Central memory CD8-positive, alpha-beta T cell (primary cell): Measurements from ENCODE around the gene C2orf49.

Experiments used
- ATAC-seq: fragments of 150-1000 bp; cut with Tn5 transposase; replicated peaks from 2 replicates; pipeline ENCODE4 v1.10.0; 2022; ENCODE audit warnings: mild to moderate bottlenecking, moderate FRiP score, moderate number of reproducible peaks; ENCODE audit not compliant: poor library complexity, severe bottlenecking; ENCODE audit errors: extremely low read depth
- DNase-seq, 2 donors: peaks; one replicate each; pipeline ENCODE4 v3.0.0; 2021; ENCODE audit warnings: low spot score in 2 of 2
- H3K27ac Mint-ChIP-seq: one replicate; pipeline ENCODE4 v1.8.0; 2022; ENCODE audit warnings: low read depth, mild to moderate bottlenecking, moderate library complexity, mixed read lengths
- H3K27me3 Mint-ChIP-seq: one replicate; pipeline ENCODE4 v1.8.0; 2022; ENCODE audit warnings: mixed read lengths
- H3K36me3 Mint-ChIP-seq: one replicate; pipeline ENCODE4 v1.8.0; 2022; ENCODE audit warnings: mild to moderate bottlenecking, moderate library complexity, mixed read lengths; ENCODE audit not compliant: insufficient read depth
- H3K4me1 Mint-ChIP-seq: one replicate; pipeline ENCODE4 v1.8.0; 2022; ENCODE audit warnings: mixed read lengths
- H3K4me3 Mint-ChIP-seq: one replicate; pipeline ENCODE4 v1.8.0; 2022; ENCODE audit warnings: mild to moderate bottlenecking, moderate library complexity, mixed read lengths
- H3K9me3 Mint-ChIP-seq: one replicate; pipeline ENCODE4 v1.8.0; 2022; ENCODE audit warnings: mixed read lengths

The C2orf49 gene

DNA sequence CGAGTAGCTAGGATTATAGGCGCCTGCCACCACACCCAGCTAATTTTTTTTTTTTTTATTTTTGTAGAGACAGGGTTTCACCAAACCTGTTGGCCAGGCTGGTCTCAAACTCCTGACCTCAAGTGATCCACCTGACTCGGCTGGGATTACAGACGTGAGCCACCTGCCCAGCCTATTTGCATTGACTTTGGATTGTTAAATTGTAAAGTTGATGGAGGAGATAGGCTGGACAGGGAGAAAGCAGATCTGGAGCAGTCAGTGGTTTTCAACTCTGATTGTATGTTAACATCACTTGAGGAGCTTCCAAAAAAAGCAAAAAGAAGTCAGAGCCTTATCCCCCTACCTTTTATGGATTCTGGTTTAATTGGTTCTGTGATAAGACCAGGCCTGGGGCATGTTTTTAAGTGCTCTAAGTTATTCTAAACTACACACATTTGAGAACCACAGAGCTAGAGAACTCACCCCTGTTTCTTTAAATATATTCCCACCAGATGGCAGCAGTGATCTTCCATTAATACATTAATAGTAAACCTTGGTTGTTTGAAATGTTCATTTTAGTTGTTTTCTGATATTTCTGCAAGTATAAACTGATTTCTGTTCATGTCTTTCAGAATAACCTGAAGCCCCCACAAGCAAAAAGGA lies 7.5 kb downstream of the C2orf49 start:
- H3K4me3 Mint-ChIP-seq, result no peak overlapping the region
- no peak for DNase-seq
- no peak overlapping the region for H3K27ac Mint-ChIP-seq
- ATAC-seq, result no peak
- H3K9me3 Mint-ChIP-seq, result no peaks in the 10 kb centered on the region
- no peaks in the 10 kb centered on the region for H3K27me3 Mint-ChIP-seq
- peaks cover 9% of the 10 kb centered on the region for H3K4me1 Mint-ChIP-seq
- peaks cover 56% of the 10 kb centered on the region for H3K36me3 Mint-ChIP-seq

DNA sequence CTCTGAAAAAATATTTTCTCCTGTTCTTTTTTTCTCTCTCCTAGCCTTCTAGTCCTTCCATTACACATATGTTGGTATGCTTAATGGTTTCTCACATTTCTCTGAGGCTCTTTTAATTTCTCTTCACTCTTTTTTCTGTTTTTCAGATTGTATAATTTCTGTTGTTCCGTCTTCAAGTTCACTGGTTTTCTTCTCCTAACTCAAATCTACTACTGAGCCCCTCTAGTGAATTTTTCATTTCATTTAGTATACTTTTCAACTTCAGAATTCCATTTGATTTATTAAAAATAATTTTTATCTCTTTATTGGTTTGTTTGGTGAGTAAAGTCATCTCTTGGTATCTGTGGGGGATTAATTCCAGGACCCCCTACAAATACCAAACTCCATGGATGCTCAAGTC lies 19.8 kb downstream of the C2orf49 start:
- peaks cover 28% of the 10 kb centered on the region for H3K36me3 Mint-ChIP-seq
- H3K27ac Mint-ChIP-seq, result peak overlapping the region; percentile 5
- no peak overlapping the region for H3K4me3 Mint-ChIP-seq

DNA sequence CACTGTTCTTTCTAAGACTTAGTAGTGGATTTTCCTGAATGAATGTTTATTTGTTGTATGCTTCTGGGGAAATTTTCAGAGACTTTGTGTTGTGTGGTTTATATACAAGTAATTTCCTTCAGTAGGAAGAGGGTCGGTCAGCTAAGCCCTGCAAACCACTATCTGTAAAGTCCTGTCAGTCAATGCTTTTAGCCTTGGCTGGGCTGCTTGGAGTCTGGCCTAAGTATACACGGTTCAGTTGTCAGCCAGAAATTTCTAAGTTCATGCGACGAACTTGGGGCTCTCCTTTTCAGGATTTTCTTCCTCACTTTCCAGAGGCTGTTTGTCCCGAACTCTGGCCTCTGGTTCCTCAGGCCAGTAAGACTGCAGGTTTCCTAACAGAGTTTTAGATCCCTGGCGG lies 21.3 kb downstream of the C2orf49 start:
- Mint-ChIP-seq H3K4me3 (no peak overlapping the region), H3K27me3 (no peaks in the 10 kb centered on the region), H3K36me3 (peaks cover 24% of the 10 kb centered on the region), H3K9me3 (peaks cover 12% of the 10 kb centered on the region), H3K27ac (no peak overlapping the region), H3K4me1 (peaks cover 12% of the 10 kb centered on the region)
- ATAC-seq (no peak), DNase-seq (no peak)

More for the DNA sequence above, 19.8 kb downstream of the C2orf49 start:
- Mint-ChIP-seq H3K9me3 (peaks cover 12% of the 10 kb centered on the region), H3K27me3 (no peaks in the 10 kb centered on the region), H3K4me1 (peaks cover 12% of the 10 kb centered on the region)
- no peak for ATAC-seq
- no peak for DNase-seq

DNA sequence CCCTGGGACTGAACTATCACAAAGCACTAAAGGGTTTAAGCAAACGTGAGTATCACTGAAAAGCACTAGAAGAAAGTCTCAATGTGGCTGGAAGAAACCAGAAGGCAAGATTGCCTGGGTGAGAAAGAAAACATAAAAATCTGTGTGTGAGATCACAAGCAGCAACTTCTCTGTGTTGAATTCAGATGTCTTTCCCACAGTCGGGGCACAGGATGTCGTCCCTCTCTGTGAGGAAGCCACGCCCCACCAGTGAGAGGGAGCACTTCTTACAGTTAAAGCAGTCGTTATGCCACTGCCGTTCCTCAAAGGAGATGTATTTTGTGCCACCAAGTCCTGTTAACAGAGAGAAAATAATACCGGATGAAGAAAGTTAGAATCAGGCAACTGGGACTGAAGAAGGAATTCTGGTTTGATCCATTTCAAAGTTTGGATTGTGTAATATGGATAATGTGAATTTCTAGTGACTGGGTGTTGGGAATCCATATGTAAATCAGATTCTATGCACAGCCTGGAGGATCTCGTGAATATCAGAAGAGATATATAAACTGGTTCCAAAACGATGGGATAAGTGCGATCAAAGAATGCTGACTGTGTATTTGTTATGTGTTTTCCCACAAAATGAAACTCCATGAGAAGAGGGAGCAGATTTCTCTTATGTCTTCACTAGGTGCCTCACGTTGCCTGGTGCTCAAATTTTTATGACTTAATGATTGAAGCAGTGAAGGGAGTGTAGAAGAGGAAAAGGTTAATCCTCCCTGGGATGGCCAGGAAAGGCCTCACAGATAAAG lies 24.0 kb downstream of the C2orf49 start:
- Mint-ChIP-seq H3K27ac (peak overlapping the region; percentile 44), H3K9me3 (peaks cover 6% of the 10 kb centered on the region), H3K4me3 (no peak overlapping the region), H3K36me3 (peaks cover 21% of the 10 kb centered on the region), H3K4me1 (peaks cover 12% of the 10 kb centered on the region), H3K27me3 (no peaks in the 10 kb centered on the region)
- no peak for DNase-seq
- ATAC-seq, result no peak

DNA sequence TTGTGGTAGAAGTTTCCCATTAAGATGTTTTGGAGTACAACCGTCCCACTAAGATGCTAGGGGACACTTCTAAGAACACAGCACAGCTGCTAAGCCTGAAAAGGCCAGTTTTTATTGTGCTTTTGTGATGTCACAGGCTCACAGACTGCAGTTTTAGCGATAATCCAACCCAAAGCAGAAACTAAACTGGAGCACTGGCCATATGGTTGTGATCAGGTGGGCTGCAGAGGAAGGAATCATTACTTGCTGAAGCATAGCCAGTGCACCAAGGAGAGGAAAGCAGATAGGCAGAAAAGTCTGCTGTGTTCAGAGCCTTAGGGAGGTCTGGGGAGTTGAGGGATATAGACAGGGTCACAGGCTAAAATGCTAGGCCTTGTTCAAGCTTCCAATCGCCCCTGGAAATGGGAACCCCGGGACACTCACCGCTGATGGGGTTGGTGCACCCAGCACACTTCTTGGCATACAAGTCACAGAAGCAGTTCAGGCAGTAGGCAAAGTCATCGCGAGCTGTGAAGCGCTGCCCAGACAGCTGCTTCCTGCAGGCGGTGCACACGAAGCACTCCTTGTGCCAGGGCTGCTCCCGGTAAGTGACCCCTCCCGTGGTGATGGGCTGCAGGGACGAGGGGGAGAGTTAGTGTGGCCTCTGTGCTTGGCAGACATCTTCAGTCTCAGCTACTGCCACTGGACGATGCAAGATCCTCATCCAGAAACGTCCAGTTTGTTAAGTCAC lies 25.7 kb downstream of the C2orf49 start:
- DNase-seq (no peak), ATAC-seq (no peak)
- Mint-ChIP-seq H3K4me3 (no peak overlapping the region), H3K27me3 (no peaks in the 10 kb centered on the region), H3K27ac (no peak overlapping the region), H3K36me3 (peaks cover 9% of the 10 kb centered on the region), H3K4me1 (peaks cover 12% of the 10 kb centered on the region), H3K9me3 (no peaks in the 10 kb centered on the region)

DNA sequence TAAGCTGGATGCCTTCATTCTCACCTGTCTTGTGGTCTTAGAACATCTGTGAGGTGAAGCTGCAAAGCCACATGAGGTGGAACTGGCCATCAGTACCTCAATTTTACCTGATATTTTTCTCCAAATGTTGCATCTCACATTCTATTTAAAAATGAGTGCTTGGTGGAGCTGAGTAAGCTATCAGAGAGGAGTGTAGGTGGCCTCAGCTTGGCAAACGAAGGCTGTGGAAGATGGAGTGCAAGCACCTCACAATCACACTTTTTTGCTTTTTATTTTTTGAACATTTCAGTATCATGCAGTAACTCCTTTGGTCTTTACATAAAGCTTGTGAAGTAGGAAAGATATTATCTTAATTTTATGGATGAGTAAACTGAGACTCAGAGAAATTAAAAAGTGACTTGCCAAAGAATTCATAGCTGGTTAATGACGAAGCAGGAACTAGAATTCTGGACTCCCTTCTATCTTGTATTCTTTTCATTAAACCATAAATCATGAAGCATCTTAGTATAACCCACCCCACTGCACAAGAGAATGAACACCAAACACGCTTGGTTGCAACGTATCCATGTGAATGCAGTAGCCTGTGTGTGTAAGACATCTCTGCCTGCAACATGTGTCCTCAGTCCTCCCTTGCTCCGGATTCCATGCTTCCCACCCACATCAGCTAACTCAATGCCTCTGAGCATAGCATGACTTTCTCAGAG lies 27.2 kb downstream of the C2orf49 start:
- H3K9me3 Mint-ChIP-seq, result no peaks in the 10 kb centered on the region
- peaks cover 14% of the 10 kb centered on the region for H3K4me1 Mint-ChIP-seq
- DNase-seq (no peak), ATAC-seq (no peak)
- H3K4me3 Mint-ChIP-seq, result no peak overlapping the region
- H3K27ac Mint-ChIP-seq, result no peak overlapping the region
- no peaks in the 10 kb centered on the region for H3K27me3 Mint-ChIP-seq
- peaks cover 6% of the 10 kb centered on the region for H3K36me3 Mint-ChIP-seq

DNA sequence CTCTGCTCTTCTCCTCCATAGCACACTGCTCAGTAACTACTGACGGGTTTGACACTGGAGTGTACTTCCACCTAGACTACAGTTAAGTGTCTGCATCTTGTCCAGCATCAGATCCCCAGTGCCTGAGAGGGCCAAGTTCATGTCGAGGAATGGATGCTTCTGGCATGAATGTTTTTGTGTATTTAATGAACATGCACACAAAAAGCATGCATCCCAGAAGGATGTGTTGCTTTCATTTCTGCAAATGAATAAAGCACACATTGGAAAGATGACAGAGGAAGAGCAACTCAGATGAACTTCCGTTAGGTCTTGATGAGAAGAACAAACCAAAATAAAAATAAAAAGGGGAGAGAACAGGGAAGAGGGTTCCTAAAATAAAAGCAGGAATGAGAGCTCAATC lies 27.9 kb downstream of the C2orf49 start:
- no peak for ATAC-seq
- peaks cover 20% of the 10 kb centered on the region for H3K4me1 Mint-ChIP-seq
- no peak overlapping the region for H3K27ac Mint-ChIP-seq
- no peaks in the 10 kb centered on the region for H3K9me3 Mint-ChIP-seq
- H3K4me3 Mint-ChIP-seq, result no peak overlapping the region
- H3K27me3 Mint-ChIP-seq, result no peaks in the 10 kb centered on the region
- peaks cover 5% of the 10 kb centered on the region for H3K36me3 Mint-ChIP-seq
- no peak for DNase-seq

DNA sequence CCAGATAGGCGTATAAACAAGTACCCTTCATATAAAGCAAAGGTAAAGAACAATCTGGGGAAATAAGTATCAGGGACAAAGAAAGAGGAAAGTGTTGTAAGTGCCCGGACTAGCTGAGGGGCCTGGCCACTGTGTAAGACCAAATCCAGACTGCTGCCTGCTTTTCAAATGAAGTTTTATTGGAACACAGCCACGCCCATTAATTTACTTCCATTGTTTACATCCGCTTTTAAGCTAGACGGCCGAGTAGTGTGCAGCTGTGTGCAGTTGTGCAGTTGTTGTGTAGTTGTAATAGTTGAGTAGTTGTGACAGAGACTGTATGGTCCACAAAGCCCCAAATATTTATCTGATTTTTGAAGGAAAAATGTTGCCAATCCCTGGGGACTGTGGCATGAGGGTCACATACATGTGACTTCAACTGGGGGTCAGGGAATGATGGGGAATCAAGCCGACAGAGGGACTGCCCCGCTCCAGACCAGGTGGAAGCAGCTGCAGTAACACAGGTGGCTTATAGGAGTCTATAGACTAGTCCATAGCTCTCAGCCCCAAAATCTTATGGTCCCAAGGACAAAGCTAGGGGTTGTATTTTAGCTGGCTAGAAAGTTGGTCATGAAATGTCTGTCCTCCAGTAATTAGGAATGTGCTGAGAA lies 31.5 kb downstream of the C2orf49 start:
- Mint-ChIP-seq H3K4me3 (no peak overlapping the region), H3K4me1 (peaks cover 21% of the 10 kb centered on the region), H3K9me3 (no peaks in the 10 kb centered on the region), H3K27me3 (no peaks in the 10 kb centered on the region), H3K27ac (no peak overlapping the region), H3K36me3 (peaks cover 3% of the 10 kb centered on the region)
- DNase-seq (no peak), ATAC-seq (no peak)

DNA sequence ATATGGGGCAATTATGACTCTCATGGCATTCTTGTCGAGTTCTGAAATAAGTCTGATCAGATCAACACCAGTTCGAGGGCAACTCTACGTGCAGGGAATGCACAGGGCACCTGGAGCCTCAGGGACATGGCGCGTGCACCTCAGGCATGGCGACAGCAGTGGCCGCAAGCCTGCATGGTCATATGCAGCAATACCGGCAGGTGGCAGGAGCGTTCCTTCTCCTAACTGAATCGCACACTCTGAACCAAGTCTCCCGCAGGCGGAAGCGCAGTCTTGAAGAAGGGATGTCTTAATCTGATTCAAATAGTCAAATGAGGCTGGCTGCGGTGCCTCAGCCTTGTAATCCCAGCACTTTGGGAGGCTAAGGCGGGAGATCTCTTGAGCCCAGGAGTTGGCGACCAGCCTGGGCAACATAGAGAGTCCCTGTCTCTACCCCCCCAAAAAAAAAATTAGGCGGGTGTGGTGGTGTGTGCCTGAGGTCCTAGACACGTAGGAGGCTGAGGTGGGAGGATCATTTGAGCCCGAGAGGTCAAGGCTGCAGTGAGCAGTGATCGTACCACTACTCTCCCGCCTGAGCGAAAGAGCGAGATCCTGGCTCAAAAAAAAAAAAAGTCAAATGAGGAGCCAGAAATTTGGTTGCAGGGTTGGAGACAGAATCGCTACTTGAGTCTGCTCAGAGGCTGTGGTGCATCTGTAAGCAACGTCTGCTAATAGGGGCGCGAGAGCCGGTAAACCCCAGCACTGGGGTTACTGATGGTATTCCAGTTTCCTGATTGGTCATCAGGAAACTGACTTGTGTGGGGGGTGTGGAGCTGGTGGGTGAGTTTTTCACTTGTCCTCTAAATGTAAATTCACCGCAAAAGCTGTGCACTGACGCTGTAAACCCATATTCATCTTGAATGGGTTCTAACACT lies 32.7 kb downstream of the C2orf49 start:
- DNase-seq, result peak; percentile 74 to 79
- Mint-ChIP-seq H3K27ac (peak overlapping the region; percentile 82), H3K4me1 (peaks cover 26% of the 10 kb centered on the region), H3K9me3 (no peaks in the 10 kb centered on the region), H3K4me3 (peak overlapping the region; percentile 72), H3K36me3 (peaks cover 3% of the 10 kb centered on the region), H3K27me3 (no peaks in the 10 kb centered on the region)
- peak; percentile 90 for ATAC-seq

DNA sequence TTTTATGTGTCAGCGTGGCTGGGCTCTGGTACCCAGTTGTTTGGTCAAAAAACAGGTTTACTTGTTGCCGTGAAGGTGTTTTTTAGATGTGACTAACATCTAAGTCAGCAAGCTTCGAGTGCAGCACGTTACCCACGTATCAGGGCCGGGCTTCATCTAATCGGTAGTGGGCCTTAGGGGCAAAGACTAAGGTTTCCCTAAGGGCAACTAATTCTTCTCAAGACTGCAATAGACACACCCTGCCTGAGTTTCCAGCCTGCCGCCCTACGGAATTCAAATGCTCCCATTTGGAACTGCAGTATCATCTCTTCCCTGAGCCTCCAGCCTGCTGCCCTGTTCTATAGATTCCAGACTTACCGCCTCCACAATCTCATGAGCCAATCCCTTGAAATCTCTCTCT lies 33.8 kb downstream of the C2orf49 start:
- ATAC-seq (no peak), DNase-seq (no peak)
- Mint-ChIP-seq H3K27me3 (no peaks in the 10 kb centered on the region), H3K27ac (no peak overlapping the region), H3K4me1 (peaks cover 26% of the 10 kb centered on the region), H3K9me3 (no peaks in the 10 kb centered on the region), H3K36me3 (peaks cover 3% of the 10 kb centered on the region), H3K4me3 (no peak overlapping the region)

DNA sequence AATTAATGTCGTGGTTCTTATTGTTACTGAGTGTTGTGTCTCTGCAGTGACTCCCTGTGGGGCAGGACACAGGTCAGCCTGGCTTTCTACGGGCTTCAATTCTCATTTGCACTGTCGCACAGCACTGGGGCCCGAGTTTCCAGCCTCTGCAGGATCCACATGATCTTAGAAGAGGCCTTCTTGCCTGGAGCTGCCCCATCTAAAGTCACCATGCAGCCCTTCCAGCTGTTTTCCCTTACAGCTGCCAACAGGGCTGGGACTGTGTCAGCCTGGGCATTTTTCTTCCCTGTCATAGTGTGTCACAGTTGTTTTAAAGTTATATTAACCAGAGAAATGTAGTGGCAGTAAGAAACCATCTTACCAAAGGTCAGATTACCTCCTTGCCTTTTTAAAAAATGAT lies 34.5 kb downstream of the C2orf49 start:
- Mint-ChIP-seq H3K9me3 (no peaks in the 10 kb centered on the region), H3K4me3 (no peak overlapping the region), H3K36me3 (peaks cover 3% of the 10 kb centered on the region), H3K4me1 (peaks cover 26% of the 10 kb centered on the region), H3K27ac (no peak overlapping the region), H3K27me3 (no peaks in the 10 kb centered on the region)
- no peak for DNase-seq
- ATAC-seq, result no peak
